ENCODE data around the gene MARS1.

DNA sequence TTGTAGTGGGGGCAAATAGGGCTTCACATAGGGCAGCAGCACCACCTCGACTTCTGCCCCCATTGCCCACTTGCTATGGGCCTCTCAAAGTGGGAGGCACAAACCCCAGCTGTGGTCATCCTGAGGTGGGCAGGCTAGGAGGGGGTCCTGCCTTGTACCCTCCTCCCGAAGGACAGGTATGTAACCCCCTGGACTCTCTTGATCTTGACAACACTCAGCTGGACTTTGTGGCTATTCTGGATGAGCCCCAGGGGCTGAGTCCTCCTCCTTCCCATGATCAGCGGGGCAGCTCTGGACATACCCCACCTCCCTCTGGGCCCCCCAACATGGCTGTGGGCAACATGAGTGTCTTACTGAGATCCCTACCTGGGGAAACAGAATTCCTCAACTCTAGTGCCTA, 16.2 kb upstream of the MARS1 start:
- TF ChIP-seq SIN3A (IDR thresholded peaks at IDR 0.05; ENCODE audit: borderline replicate concordance, insufficient read depth, low read length) = no peak
- TF ChIP-seq, protein P1, sequence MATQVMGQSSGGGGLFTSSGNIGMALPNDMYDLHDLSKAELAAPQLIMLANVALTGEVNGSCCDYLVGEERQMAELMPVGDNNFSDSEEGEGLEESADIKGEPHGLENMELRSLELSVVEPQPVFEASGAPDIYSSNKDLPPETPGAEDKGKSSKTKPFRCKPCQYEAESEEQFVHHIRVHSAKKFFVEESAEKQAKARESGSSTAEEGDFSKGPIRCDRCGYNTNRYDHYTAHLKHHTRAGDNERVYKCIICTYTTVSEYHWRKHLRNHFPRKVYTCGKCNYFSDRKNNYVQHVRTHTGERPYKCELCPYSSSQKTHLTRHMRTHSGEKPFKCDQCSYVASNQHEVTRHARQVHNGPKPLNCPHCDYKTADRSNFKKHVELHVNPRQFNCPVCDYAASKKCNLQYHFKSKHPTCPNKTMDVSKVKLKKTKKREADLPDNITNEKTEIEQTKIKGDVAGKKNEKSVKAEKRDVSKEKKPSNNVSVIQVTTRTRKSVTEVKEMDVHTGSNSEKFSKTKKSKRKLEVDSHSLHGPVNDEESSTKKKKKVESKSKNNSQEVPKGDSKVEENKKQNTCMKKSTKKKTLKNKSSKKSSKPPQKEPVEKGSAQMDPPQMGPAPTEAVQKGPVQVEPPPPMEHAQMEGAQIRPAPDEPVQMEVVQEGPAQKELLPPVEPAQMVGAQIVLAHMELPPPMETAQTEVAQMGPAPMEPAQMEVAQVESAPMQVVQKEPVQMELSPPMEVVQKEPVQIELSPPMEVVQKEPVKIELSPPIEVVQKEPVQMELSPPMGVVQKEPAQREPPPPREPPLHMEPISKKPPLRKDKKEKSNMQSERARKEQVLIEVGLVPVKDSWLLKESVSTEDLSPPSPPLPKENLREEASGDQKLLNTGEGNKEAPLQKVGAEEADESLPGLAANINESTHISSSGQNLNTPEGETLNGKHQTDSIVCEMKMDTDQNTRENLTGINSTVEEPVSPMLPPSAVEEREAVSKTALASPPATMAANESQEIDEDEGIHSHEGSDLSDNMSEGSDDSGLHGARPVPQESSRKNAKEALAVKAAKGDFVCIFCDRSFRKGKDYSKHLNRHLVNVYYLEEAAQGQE (IDR thresholded peaks at IDR 0.05; ENCODE audit: insufficient read depth in 1 of 2, low read depth in 2 of 2, low read length in 2 of 2) = no peak
- TF ChIP-seq POLR2AphosphoS5 (IDR thresholded peaks at IDR 0.05; ENCODE audit: low read depth, low read length) = no peak
